Right cardiac atrium (tissue), 5 donors: ENCODE data around the gene MTPN. TPM values are rescaled to one million over a fixed set of nuclear protein-coding genes. Genes with fewer than 3 reads are reported as not detected.

Experiments
- ATAC-seq, 2 donors: fragments of 200-7000 bp; cut with Tn5 transposase; one replicate each; pipeline versions ENCODE4 v1.8.0 to v1.9.1; 2020; ENCODE audit warnings: moderate library complexity in 2 of 2, mild to moderate bottlenecking in 1 of 2
- DNase-seq, 3 donors: peaks; one replicate each; pipeline ENCODE4 v3.0.0-alpha.2; 2020
- H3K27ac ChIP-seq: one replicate; pipeline ENCODE4 v1.5.1; 2013; ENCODE audit warnings: mild to moderate bottlenecking, low read length, control low read depth, moderate library complexity
- H3K27me3 ChIP-seq: one replicate; pipeline ENCODE4 v1.6.1; 2013; ENCODE audit not compliant: control insufficient read depth, insufficient read depth
- H3K4me1 ChIP-seq: one replicate; pipeline ENCODE4 v1.6.1; 2013; ENCODE audit warnings: low read length; ENCODE audit not compliant: control insufficient read depth, insufficient read depth
- H3K4me3 ChIP-seq: one replicate; pipeline ENCODE4 v1.5.1; 2013; ENCODE audit warnings: low read length, control low read depth
- H3K9me3 ChIP-seq: one replicate; pipeline ENCODE4 v1.6.1; 2013; ENCODE audit warnings: low read length; ENCODE audit not compliant: control insufficient read depth
- WGBS: extraction: QIAGEN DNeasy Blood & Tissue Kit; methylation state at CpG from one replicate; pipeline ENCODE4 v1.1.7; 2013; 5-methylcytosine and 5-hydroxymethylcytosine counted together
- intact Hi-C, 4 donors: fragments of 100-400 bp; cut with DNase I; formaldehyde crosslinking; loops; one replicate each; pipeline versions ENCODE4 v1.11.0 to v1.14.0; 2022 to 2023
- polyA plus RNA-seq: library from polyadenylated mRNA; stranded (reverse); fragments of 200-250 nt; gene quantifications from one replicate; pipeline ENCODE4 v1.2.3, GENCODE V29; 2013
- total RNA-seq, 4 donors: library from RNA; stranded (reverse); fragmentation: NEBNext Ultra II Directional; extraction: Animal tissue kit (Norgen Biotek cat#: 25700); gene quantifications; one replicate each; pipeline ENCODE4 v1.2.1, GENCODE V29; 2021
- donor health status: healthy with polysubstance abuse.
- donor health status: DM: no; HTN: yes; CAD: no.
- donor health status: DM: no; HTN: no; CAD: no.
- donor health status: DM: no; HTN: yes; CAD: no; lungs with severe emphysema.
- donor health status: DM: yes; HTN: yes; CAD: no.

Gene MTPN
- total and polyA plus RNA-seq, 5 donors = 64.6 to 128 (median 122) TPM

- 95% methylated on average over 3 of the region's 3 CpGs for WGBS
- Histone ChIP-seq H3K27ac (no peak overlapping the region), H3K4me3 (no peak overlapping the region), H3K27me3 (no peaks in the 10 kb centered on the region), H3K9me3 (no peaks in the 10 kb centered on the region), H3K4me1 (no peaks in the 10 kb centered on the region)
- ATAC-seq = no peak
- intact Hi-C loops = loop anchor here in 3 of 4 donors (5.0 to 10.0 kb wide), 3 partner anchors 204 to 341 kb away; partner anchors contain the start of gene STMP1 (in 1 of the 3)
- no peak for DNase-seq
Measured at GRCh38 chr7:136006208-136006607, 29.0 kb upstream of the MTPN start.

- no peak for ATAC-seq
- H3K4me3 ChIP-seq = no peak overlapping the region
- H3K4me1 ChIP-seq = no peaks in the 10 kb centered on the region
- no peaks in the 10 kb centered on the region for H3K27me3 ChIP-seq
- no peaks in the 10 kb centered on the region for H3K9me3 ChIP-seq
- 98% methylated on average over 3 of the region's 3 CpGs for WGBS
- H3K27ac ChIP-seq = no peak overlapping the region
- intact Hi-C loops = loop anchor here in 2 of 4 donors (10.0 kb wide), 2 partner anchors 329 to 339 kb away; partner anchors contain the start of gene STMP1 (in 1 of the 2)
- no peak for DNase-seq
Measured at GRCh38 chr7:136004083-136004482, 26.9 kb upstream of the MTPN start.

- intact Hi-C loops = loop anchor here in 2 of 4 donors (10.0 kb wide), 2 partner anchors 328 to 338 kb away; partner anchors contain the start of gene STMP1 (in 1 of the 2)
- H3K4me1 ChIP-seq = no peaks in the 10 kb centered on the region
Measured at GRCh38 chr7:136002802-136003201, 25.6 kb upstream of the MTPN start.

GRCh38 chr7:136000288-136000913 lies 23.2 kb upstream of the MTPN start:
- Histone ChIP-seq H3K4me3 (no peak overlapping the region), H3K4me1 (no peaks in the 10 kb centered on the region), H3K27me3 (no peaks in the 10 kb centered on the region), H3K9me3 (no peaks in the 10 kb centered on the region), H3K27ac (no peak overlapping the region)
- DNase-seq (no peak), ATAC-seq (no peak)
- intact Hi-C loops = loop anchor here in 2 of 4 donors (10.0 kb wide), 2 partner anchors 326 to 336 kb away; partner anchors contain the start of gene STMP1 (in 1 of the 2)
- WGBS = 62% methylated on average over 3 of the region's 3 CpGs

More at GRCh38 chr7:136002802-136003201, 25.6 kb upstream of the MTPN start:
- Histone ChIP-seq H3K27me3 (no peaks in the 10 kb centered on the region), H3K27ac (no peak overlapping the region), H3K4me3 (no peak overlapping the region), H3K9me3 (no peaks in the 10 kb centered on the region)
- no peak for DNase-seq
- ATAC-seq = no peak
- WGBS = 48% methylated on average over 1 of the region's 1 CpG

GRCh38 chr7:135998081-135998480 lies 20.9 kb upstream of the MTPN start:
- Histone ChIP-seq H3K27ac (no peak overlapping the region), H3K4me1 (no peaks in the 10 kb centered on the region), H3K27me3 (no peaks in the 10 kb centered on the region), H3K4me3 (no peak overlapping the region), H3K9me3 (no peaks in the 10 kb centered on the region)
- ATAC-seq (no peak), DNase-seq (no peak)
- intact Hi-C loops = no loop called here

GRCh38 chr7:135995748-135996147 lies 18.6 kb upstream of the MTPN start:
- H3K4me3 ChIP-seq = no peak overlapping the region
- no peak overlapping the region for H3K27ac ChIP-seq
- no peaks in the 10 kb centered on the region for H3K4me1 ChIP-seq
- intact Hi-C loops = no loop called here
- no peaks in the 10 kb centered on the region for H3K9me3 ChIP-seq
- WGBS = 94% methylated on average over 2 of the region's 2 CpGs
- H3K27me3 ChIP-seq = no peaks in the 10 kb centered on the region
- DNase-seq = no peak
- no peak for ATAC-seq

GRCh38 chr7:135994466-135995205 lies 17.5 kb upstream of the MTPN start:
- DNase-seq = no peak
- Histone ChIP-seq H3K4me3 (no peak overlapping the region), H3K27ac (no peak overlapping the region), H3K9me3 (no peaks in the 10 kb centered on the region), H3K27me3 (no peaks in the 10 kb centered on the region), H3K4me1 (no peaks in the 10 kb centered on the region)
- 84% methylated on average over 6 of the region's 6 CpGs for WGBS
- intact Hi-C loops = no loop called here
- ATAC-seq = no peak

GRCh38 chr7:135993950-135994349 lies 16.8 kb upstream of the MTPN start:
- Histone ChIP-seq H3K9me3 (no peaks in the 10 kb centered on the region), H3K27ac (no peak overlapping the region), H3K27me3 (no peaks in the 10 kb centered on the region), H3K4me1 (no peaks in the 10 kb centered on the region), H3K4me3 (no peak overlapping the region)
- no peak for ATAC-seq
- intact Hi-C loops = no loop called here
- WGBS = 90% methylated on average over 3 of the region's 3 CpGs
- no peak for DNase-seq

- ATAC-seq = no peak
- DNase-seq = no peak
- intact Hi-C loops = no loop called here
- Histone ChIP-seq H3K4me1 (no peaks in the 10 kb centered on the region), H3K4me3 (no peak overlapping the region), H3K9me3 (no peaks in the 10 kb centered on the region), H3K27ac (no peak overlapping the region), H3K27me3 (no peaks in the 10 kb centered on the region)
- 90% methylated on average over 2 of the region's 2 CpGs for WGBS
Measured at GRCh38 chr7:135991906-135992305, 14.7 kb upstream of the MTPN start.

GRCh38 chr7:135991322-135991721 lies 14.2 kb upstream of the MTPN start:
- WGBS = 77% methylated on average over 6 of the region's 6 CpGs
- ATAC-seq = no peak
- H3K4me3 ChIP-seq = no peak overlapping the region
- no peak overlapping the region for H3K27ac ChIP-seq
- H3K4me1 ChIP-seq = no peaks in the 10 kb centered on the region
- intact Hi-C loops = no loop called here
- no peak for DNase-seq
- no peaks in the 10 kb centered on the region for H3K27me3 ChIP-seq
- H3K9me3 ChIP-seq = no peaks in the 10 kb centered on the region

GRCh38 chr7:135990258-135990657 lies 13.1 kb upstream of the MTPN start:
- H3K9me3 ChIP-seq = no peaks in the 10 kb centered on the region
- WGBS = 30% methylated on average over 1 of the region's 1 CpG
- H3K27ac ChIP-seq = no peak overlapping the region
- H3K4me1 ChIP-seq = no peaks in the 10 kb centered on the region
- intact Hi-C loops = no loop called here
- no peak overlapping the region for H3K4me3 ChIP-seq
- H3K27me3 ChIP-seq = no peaks in the 10 kb centered on the region
- DNase-seq (no peak), ATAC-seq (no peak)
